Motor neuron (in vitro differentiated cells): ENCODE data around the gene SDK1. TPM values are rescaled to one million over a fixed set of nuclear protein-coding genes. Genes with fewer than 3 reads are reported as not detected.

ENCODE experiments used
- ATAC-seq, 8 experiments: fragments of 200-7000 bp; cut with Tn5 transposase; replicated peaks in 6 of 8; 2 replicates each; pipeline ENCODE4 v1.8.0; 2021; ENCODE audit warnings: mild to moderate bottlenecking in 8 of 8, moderate library complexity in 8 of 8
- H3K27ac ChIP-seq, 2 donors: fragments of 250-450 bp; sonication (Bioruptor Pico); 2 replicates each; pipeline ENCODE4 v1.9.0; 2021; ENCODE audit warnings: antibody characterized with exemption in 2 of 2, mild to moderate bottlenecking in 2 of 2, moderate library complexity in 1 of 2
- H3K4me1 ChIP-seq, 2 donors: fragments of 250-450 bp; sonication (Bioruptor Pico); replicated peaks in 1 of 2; 2 replicates each; pipeline ENCODE4 v1.6.1; 2021; ENCODE audit warnings: antibody characterized with exemption in 2 of 2, mild to moderate bottlenecking in 2 of 2, moderate library complexity in 1 of 2
- H3K4me3 ChIP-seq, 5 donors: fragments of 250-450 bp; sonication (Bioruptor Pico); 2 replicates each; pipeline ENCODE4 v1.9.0; 2021; ENCODE audit warnings: antibody characterized with exemption in 5 of 5, mild to moderate bottlenecking in 5 of 5, moderate library complexity in 4 of 5
- WGBS, 10 experiments: fragments of 450-650 bp; shearing (Covaris generic); methylation state at CpG; one replicate each; pipeline ENCODE4 v1.0.0; 2022; 5-methylcytosine and 5-hydroxymethylcytosine counted together
- in situ Hi-C, 9 experiments: fragments of 400-800 bp; cut with MboI; loops; one replicate each; pipeline ENCODE4 v1.15.0; 2021; ENCODE audit warnings: low sequenced_read_pairs in 9 of 9, low pct_unique_long_range_greater_than_20kb in 2 of 9; ENCODE audit not compliant: unreplicated experiment in 9 of 9
- total RNA-seq, 8 experiments: library from RNA; unstranded; fragments of 300-600 nt; gene quantifications; 2 replicates each; pipeline versions ENCODE4 v1.2.3 to v1.2.4, GENCODE V29; 2022

The SDK1 gene
- total RNA-seq, 8 experiments from 2014 or later, result 0.66 to 30.6 (median 8.0) TPM

DNA sequence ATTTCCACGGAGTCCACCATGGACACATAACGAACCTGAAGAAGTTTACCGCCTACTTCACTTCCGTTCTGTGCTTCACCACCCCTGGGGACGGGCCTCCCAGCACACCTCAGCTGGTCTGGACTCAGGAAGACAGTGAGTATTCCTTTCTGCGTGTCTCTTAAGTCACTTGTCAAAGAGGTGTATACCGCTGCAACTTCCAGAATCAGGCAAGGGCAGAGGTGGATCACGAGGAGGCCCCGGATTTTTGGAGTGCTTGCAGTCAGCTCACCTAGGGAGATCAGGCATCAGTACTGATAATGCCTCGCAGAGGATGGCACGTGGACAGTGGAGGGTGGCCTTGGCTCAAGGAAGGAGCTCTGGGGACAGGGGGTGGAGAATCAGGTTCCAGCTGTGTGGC lies 750.6 kb downstream of the SDK1 start:
- Histone ChIP-seq H3K4me3 (no peak overlapping the region), H3K4me1 (no peaks in the 10 kb centered on the region), H3K27ac (no peak overlapping the region)
- WGBS, 10 experiments, result 67 to 96% (median 94%) methylated on average over 1 to 7 of the region's 11 CpGs; no CpG with 5 or more reads in 6 of the 10 experiments
- ATAC-seq, result no peak
- in situ Hi-C loops, result no loop called here

DNA sequence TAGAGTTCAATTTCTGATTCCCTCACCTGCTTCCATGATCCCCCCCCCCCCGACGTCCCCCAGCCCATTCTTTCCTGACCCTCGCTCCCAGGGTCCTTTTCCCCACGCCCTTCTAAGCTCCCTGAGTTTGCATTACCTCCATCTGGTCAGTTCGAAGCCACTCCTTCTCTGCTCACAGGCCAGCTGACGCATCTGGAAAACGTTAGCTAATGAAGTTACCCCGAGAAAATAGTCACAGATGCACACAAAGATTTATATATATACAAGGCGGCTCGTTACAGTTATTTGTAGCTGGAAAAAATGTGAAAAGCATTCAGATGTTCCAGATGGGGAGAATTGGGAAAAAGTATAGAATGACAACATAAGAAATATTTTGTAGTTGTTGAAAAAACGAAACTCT lies 751.1 kb downstream of the SDK1 start:
- Histone ChIP-seq H3K4me1 (no peaks in the 10 kb centered on the region), H3K27ac (no peak overlapping the region), H3K4me3 (no peak overlapping the region)
- WGBS, 10 experiments, result 3 to 93% (median 65%) methylated on average over 3 to 7 of the region's 11 CpGs; no CpG with 5 or more reads in 1 of the 10 experiments
- peak in 1 of 8 experiments; percentile 25 for ATAC-seq
- in situ Hi-C loops, result no loop called here

DNA sequence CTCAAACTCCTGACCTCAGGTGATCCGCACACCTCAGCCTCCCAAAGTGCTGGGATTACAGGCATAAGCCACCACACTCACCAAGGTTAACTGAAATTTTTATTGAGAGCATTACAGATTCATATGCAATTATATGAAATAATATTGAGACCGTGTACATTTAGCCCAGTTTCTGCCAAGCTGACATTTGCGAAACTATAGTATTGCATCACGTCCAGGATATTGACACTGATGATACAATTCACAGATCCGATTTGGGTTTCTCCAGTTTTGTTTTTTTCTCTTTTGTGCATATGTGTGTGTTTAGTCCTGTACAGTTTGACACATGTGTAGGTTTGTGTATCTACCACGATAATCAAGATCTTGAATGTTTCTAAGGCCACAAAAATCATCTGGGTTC lies 753.1 kb downstream of the SDK1 start:
- 0 to 100% (median 73%) methylated on average over 1 to 6 of the region's 6 CpGs for WGBS, 10 experiments
- Histone ChIP-seq H3K4me3 (no peak overlapping the region), H3K4me1 (no peaks in the 10 kb centered on the region), H3K27ac (no peak overlapping the region)
- in situ Hi-C loops, result no loop called here
- ATAC-seq, result no peak

DNA sequence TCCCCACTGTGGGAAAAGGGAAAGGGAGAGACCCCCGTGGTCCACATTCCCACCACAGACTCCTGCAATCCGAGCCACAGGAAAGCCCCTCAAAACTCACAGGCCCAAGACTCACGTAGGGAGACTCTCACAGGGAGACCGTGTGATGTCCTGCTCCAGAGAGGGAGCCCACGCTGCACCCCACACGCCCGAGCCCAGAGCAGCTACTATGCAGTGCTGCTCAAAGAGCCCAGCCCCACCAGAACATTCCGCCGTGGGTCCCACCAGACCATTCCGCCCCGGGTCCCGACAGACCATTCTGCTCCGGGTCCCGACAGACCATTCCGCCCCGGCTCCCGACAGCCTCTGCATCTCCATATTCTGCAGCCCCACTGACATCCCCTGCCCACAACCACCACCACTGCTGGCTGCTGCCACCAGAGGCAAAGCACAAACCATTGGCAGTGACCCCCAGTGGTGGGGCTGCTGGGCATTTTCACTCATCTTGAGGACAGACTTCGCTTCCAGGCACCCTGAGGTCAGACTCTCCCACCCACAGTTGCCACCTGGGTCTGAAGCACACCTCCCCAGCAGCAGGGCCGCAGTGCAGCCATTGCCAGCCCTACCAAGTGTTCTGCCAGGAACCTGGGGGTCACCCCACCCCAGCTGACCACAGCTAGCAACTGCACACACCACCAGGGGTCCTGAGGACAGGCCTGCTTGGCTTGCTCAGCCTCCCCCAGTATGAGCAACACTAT lies 755.7 kb downstream of the SDK1 start:
- ATAC-seq, result no peak
- H3K4me1 ChIP-seq, result no peaks in the 10 kb centered on the region
- in situ Hi-C loops, result no loop called here
- H3K27ac ChIP-seq, result no peak overlapping the region
- H3K4me3 ChIP-seq, result no peak overlapping the region
- 18 to 100% (median 70%) methylated on average over 1 to 4 of the region's 19 CpGs; no CpG with 5 or more reads in 4 of the 10 experiments for WGBS, 10 experiments

DNA sequence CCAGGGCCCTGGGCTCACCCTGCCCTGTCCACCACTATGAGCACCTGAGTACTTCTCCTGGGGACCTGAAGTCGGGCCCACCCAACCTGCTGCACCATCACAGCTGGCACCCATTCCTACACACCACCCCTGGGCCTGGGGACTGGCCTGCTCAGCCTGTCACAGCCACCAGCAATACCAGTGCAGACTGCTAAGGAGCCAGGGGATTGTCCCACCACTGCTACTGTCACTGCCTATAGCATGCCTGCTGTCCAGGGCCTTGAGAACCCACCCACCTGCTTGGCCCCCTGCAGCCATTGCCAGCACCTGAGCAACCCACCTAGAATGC lies 756.2 kb downstream of the SDK1 start:
- Histone ChIP-seq H3K4me1 (no peaks in the 10 kb centered on the region), H3K4me3 (no peak overlapping the region), H3K27ac (no peak overlapping the region)
- 20% methylated on average over 1 of the region's 1 CpG; no CpG with 5 or more reads in 9 of the 10 experiments for WGBS, 10 experiments
- no peak for ATAC-seq
- in situ Hi-C loops, result no loop called here

DNA sequence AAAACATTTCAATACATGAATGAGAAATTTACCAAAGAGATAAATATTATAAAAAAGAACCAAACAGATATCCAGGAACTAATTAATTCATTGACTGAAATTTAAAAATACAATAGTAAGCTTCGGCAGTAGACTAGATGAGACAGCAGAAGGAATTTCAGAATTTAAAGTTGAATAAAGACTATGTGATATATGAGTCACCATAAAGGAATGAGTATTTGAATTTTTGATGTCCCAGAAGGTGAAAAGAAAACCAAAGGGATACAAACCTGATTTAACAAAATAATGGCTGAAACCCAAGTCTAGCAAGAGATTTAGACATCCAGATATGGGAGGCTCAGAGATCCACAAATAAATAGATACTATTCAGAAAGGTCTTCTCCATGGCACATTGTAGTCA lies 757.1 kb downstream of the SDK1 start:
- WGBS, 10 experiments, result 28 to 100% (median 83%) methylated on average over 1 of the region's 1 CpG
- in situ Hi-C loops, result no loop called here
- no peaks in the 10 kb centered on the region for H3K4me1 ChIP-seq
- no peak overlapping the region for H3K4me3 ChIP-seq
- no peak for ATAC-seq
- no peak overlapping the region for H3K27ac ChIP-seq

DNA sequence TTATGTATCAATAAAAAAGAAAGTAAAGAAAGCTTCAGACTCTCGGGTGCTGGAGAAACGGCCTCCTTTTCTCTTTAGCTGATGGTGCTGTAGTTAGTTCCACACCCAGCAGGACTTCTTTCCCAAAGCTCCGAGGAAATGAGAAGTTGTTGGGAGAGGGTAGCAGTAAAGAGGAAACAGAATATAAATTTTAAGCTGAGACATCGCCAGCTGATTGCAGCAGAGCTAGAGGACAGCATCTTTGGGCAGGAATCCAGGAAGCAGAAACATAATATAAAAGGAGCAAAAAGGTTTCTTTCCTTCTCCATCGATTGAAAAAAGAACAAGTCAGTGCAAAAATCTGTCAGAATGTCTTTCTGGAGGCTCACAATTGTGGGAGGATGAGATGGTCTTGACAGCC lies 764.1 kb downstream of the SDK1 start:
- Histone ChIP-seq H3K27ac (no peak overlapping the region), H3K4me1 (no peaks in the 10 kb centered on the region), H3K4me3 (no peak overlapping the region)
- in situ Hi-C loops, result no loop called here
- ATAC-seq, result no peak
- 4 to 88% (median 75%) methylated on average over 2 to 5 of the region's 5 CpGs; no CpG with 5 or more reads in 1 of the 10 experiments for WGBS, 10 experiments

DNA sequence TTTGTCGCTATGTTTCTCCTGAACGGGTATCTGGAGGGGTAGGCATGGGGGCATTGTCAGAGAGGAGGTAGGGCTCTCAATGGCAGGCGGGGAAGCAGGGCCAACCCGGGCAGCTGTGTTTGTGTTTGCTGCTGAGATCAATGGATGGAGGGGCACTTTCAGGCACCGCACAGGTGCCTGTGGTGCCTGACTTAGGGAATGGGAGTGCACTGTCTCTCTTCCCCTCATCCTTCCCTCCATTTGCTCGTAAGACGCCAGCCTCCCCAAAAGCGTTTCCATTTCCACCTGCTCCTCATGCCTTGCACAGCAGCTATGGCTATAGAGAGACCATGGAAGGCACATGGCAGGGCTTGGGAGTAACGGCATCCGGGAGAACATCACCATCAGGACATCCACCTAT lies 765.2 kb downstream of the SDK1 start:
- H3K4me3 ChIP-seq, result no peak overlapping the region
- WGBS, 10 experiments, result 17 to 100% (median 67%) methylated on average over 1 to 6 of the region's 10 CpGs; no CpG with 5 or more reads in 3 of the 10 experiments
- in situ Hi-C loops, result no loop called here
- H3K27ac ChIP-seq, result no peak overlapping the region
- H3K4me1 ChIP-seq, result peaks cover 0 to under 1% of the 10 kb centered on the region in 2 donors
- ATAC-seq, result no peak

DNA sequence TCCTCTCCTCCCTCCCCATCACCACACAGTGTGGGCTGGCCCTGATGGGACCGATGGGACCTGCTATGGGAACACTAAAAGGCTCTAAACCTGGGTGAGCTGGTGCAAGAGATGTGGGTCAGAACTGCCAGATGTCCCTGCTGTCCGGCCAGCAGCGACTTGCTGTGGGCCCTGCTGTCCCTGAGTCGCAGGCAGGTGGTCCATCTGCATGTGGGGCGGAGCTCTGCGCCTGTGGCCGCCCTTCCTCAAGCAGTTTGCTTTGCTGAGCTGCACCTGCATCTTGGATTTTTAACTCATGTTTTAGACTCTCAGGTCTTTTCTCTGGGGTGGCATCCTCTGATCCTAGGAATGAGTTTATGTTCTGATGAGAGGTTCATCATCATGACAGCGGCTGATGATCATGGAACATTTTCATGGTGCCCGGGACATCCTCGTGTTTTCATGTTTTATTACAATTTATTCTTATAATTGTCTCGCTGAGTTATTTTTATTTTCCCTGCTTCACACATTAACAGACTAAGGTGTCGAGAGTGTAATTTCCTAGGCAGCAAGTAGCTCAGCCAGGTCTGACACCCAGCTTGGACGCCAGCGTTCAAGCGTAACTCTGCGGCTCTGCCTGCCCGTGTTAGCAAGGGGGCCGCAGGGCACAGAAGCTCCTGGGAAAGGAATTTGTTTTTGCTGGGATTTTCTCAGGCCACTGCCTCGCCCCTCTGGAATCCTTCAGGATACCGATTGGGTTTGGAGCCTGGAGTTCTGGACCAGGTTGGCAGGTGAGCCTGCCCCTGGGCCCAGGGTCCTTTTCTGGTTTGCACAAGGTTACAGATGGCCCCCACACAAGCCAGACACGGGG lies 765.8 kb downstream of the SDK1 start:
- ATAC-seq, result no peak
- no peak overlapping the region for H3K27ac ChIP-seq
- WGBS, 10 experiments, result 35 to 100% (median 74%) methylated on average over 1 to 10 of the region's 21 CpGs
- in situ Hi-C loops, result no loop called here
- H3K4me3 ChIP-seq, result no peak overlapping the region
- peaks cover 4 to 5% of the 10 kb centered on the region in 2 donors for H3K4me1 ChIP-seq

DNA sequence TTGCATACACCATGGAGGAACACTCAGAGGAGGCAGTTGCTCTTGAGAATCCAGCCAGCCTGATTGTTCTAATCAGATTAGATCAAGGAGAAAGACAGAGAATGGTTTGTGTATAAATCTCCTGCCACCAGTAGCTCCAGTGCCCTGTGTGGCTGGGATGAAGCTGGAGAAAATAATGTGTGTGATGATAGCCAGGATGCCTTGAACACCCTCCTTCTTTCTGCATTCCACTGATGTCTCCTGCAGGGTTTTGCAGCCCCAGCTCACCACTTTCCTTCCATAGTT lies 766.4 kb downstream of the SDK1 start:
- Histone ChIP-seq H3K4me1 (peaks cover 5 to 8% of the 10 kb centered on the region in 2 donors), H3K4me3 (no peak overlapping the region), H3K27ac (no peak overlapping the region)
- in situ Hi-C loops, result no loop called here
- no peak for ATAC-seq

DNA sequence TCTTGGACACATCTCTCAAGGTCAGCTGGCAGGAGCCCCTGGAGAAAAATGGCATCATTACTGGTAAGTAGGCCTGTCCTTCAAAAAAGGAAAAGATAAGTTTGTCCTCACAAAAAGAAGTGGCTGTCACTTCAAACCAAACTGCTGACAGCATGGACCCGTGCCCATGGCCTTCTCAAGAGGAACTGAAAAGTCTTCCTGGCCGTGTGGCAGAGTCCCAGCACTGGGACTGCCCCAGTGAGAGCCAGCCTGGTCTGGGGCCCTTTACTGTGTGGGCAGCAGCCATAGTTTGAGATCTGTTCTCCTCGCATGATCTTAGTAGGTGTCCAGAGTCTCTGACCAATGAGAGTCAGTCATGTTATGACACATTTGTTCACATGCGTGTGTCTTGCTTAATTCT lies 766.8 kb downstream of the SDK1 start:
- WGBS, 10 experiments, result 11 to 96% (median 81%) methylated on average over 1 to 4 of the region's 4 CpGs; no CpG with 5 or more reads in 2 of the 10 experiments
- ATAC-seq, result no peak
- in situ Hi-C loops, result no loop called here
- no peak overlapping the region for H3K4me3 ChIP-seq
- no peak overlapping the region for H3K27ac ChIP-seq
- peaks cover 5 to 13% of the 10 kb centered on the region in 2 donors for H3K4me1 ChIP-seq

DNA sequence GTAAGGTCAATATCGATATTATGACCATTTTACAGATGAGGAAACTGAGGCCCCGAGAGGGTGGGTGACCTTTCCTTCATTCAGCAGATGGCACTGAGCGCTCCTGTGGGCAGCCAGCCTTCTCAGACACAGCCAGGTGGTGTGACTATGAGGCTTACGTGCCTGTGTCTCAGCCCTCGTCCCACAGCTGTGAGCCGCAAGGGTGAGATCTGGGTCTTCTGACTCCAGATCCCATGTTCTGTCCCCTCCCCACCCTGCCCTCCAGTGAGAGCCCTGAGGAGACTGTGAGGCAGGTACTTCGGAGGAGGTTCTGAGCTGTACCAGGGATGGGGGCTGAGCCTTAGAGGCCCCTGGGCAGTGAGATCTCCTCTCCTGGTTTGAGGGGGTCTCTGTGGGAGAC lies 767.2 kb downstream of the SDK1 start:
- Histone ChIP-seq H3K27ac (no peak overlapping the region), H3K4me3 (no peak overlapping the region), H3K4me1 (peaks cover 5 to 17% of the 10 kb centered on the region in 2 donors)
- in situ Hi-C loops, result no loop called here
- no peak for ATAC-seq
- WGBS, 10 experiments, result 0 to 100% (median 80%) methylated on average over 1 to 6 of the region's 7 CpGs; no CpG with 5 or more reads in 3 of the 10 experiments

DNA sequence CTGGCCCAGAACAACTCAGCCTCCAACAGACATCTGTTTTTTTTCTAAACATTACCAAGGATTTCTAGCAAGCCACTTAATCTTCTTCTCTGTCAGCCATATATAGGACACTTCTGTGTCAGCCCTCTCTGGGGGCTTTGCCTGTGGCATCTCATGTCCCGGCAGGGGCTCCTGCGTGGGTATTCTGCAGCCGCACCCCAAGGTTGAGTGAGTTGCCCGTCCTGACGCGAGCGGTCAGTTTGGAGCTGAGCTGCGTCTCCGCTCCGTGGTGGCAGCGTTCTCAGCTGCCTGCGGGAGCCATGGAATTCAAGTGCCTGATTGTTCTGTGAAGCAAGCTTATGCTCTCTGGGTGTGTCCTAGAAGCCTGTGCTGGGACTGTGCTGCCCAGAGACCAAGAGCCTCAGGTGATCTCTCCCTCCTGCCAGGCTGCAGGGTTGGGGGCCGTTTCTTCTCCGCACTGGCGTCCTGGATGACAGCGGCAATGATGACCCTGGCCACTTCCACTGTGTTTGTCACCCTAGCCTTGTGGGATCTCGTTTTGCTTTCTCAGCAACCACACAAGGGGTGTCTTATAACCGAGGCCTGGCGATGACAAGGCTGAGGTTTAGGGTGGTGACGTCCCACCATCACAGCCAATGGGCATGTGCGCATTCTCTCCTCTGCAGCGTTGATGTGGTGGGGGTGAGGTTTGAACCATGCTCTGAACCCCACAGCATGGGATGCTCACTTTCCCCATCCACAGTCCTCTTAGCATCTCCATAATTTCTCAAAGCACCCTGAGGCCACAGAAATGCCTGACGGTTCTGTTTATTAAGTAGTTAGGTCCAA lies 768.4 kb downstream of the SDK1 start:
- Histone ChIP-seq H3K4me1 (peaks cover 5 to 19% of the 10 kb centered on the region in 2 donors), H3K27ac (no peak overlapping the region), H3K4me3 (no peak overlapping the region)
- no peak for ATAC-seq
- 51 to 100% (median 85%) methylated on average over 1 to 12 of the region's 23 CpGs; no CpG with 5 or more reads in 2 of the 10 experiments for WGBS, 10 experiments
- in situ Hi-C loops, result no loop called here
